Measurements from ENCODE around the gene TTC23.
A peak's percentile ranks its signal among the peaks of the same experiment; 100 is the strongest.

The TTC23 gene, protein sequence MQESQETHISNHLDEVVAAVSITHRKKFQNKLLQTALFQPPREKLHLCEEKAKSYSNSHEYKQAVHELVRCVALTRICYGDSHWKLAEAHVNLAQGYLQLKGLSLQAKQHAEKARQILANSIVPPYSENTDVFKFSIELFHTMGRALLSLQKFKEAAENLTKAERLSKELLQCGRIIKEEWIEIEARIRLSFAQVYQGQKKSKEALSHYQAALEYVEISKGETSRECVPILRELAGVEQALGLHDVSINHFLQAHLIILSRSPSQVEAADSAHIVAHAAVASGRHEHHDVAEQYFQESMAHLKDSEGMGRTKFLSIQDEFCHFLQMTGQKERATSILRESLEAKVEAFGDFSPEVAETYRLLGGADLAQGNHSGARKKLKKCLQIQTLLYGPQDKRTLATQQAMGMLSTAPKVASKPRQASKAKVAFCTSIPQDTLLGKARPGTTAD

DNA sequence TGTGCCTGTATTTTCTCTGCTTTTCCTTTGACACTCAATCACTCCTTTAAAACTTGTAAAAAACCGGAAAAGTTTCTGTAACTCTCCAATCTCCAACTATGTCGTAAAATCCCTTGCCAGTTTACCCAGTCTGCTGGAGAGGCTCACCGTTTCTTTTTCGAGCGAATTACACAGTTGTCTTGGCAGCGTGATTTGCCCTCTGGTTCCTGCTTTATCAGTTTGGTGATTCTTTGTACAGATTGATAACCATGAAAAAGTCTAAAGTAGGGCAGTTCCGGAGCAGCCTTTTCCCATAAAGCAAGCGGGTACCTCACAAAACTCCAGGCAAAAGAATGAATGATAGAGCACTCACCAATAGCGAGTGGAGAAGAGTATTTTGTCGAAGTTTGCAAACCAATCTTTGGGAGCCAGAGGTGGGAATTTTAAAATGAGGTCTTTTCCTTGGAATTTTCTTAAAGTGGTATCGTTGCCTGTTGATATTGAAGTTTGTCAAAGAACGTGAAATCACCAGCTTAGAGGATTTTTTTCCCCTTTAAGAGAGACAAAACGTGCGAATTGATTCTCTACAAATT, at the start of gene TTC23:
Gene TTC23, minus strand, starts transcription at position 312 of the 572 bp plus-strand sequence. CDS start 20,869 bp downstream, outside the sequence.
- DNase-seq = no peak

DNA sequence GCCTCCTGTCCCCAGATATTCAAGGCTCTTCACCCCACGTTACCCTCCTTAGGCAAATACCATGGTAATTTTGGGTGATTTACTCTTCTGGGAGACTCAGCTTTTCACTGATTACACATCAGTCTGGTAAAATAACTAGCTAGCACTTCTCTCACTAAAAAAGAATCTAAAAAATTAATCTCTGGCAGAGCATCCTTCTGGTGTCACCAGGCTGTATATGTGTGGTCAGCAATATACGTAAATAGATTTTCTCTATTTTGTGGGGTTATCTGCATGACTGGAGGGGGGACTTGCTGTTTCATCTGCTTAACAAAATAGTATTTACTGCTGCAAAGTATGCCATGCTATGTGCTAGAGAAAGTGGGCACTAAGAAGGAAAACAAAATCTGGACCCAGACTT, 47.0 kb upstream of the TTC23 start:
- no peak for DNase-seq

DNA sequence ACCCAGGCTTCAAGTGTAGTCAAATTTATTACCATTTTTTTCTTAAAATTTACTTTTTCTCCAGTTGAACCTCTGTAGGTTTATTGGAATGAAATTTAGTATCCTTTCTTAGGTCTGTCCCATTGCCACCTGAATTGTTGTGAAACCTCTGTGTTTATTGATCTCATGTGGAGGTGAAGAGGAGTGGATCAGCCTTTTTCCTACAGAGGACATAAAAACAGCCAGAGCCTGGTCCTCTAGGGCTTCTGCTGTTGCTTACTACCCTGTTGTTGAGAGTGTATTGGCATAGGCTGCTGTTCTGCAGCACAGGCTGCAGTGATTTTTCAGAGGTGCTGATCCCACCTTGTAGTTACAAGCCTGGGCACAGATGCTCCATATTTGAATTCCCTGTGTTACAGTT, 46.5 kb upstream of the TTC23 start:
- DNase-seq = no peak

DNA sequence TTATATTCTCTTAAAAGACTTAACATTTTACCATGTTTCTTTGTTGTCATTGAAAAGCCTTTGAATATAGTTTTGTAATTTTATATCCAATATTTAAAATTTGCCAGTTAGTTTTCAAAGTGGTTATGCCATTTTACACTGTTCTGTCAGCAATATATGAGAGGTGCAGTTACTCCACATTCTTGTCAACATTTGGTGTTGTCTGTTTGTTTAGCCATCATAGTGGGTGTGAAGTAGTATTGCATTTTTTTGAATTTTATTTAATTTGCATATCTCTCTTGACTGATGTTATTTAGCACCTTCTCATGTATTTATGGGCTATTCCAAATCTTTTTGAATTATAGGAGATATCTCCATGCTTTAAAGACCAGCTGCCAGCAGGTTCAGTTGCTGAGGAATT, 42.3 kb upstream of the TTC23 start:
- DNase-seq = no peak

DNA sequence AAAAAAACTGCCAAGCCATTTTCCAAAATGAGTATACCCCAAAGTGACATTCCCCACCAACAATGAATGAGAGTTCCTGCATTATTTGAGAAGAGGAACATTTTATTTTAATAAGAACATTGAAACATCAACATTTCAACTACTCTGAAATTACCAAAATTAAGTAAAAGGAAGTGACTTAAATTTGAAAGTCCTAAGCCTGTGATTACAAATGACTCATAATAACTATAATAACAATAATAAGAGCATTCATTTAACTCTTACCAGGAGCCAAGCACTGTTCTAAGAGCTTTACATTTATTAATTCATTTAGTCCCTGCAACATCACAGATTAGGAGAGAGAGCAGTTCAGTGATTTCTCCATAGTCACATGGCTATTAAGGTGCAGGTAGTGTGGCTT, 34.3 kb upstream of the TTC23 start:
- no peak for DNase-seq

DNA sequence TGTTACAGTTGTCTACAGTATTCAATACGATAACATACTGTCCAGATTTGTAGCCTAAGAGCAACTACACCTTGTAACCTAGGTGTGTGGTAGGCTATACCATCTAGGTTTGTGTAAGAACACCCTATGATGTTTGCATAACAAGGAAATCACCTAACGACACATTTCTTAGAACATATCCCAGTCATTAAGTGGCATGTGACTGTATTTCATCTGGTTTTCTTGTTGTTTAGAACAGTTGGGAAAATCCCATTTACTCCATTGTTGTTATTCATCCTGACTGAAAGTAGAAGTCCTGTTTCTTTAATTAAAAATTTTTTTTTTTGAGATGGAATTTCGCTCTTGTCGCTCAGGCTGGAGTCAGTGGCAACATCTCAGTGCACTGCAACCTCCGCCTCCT, 33.2 kb upstream of the TTC23 start:
- no peak for DNase-seq

DNA sequence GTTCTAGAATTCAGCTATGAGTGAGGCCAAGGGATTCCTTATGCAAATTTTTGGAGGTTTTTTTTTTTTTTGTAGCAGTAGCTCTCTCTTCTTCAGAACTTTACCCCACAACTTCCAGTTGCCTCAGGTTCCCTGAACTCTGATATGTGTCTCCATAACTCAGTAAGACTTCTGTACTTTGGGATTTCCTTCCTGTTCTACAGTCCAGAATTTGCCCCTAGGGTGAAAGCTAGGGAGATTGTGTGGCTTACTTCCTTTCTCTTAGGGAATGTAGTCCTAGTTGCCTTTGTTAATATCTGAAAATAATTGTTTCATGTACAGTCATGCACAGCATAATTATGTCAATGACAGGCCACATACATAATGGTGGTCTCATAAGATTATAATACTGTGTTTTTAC, 32.7 kb upstream of the TTC23 start:
- DNase-seq = no peak

DNA sequence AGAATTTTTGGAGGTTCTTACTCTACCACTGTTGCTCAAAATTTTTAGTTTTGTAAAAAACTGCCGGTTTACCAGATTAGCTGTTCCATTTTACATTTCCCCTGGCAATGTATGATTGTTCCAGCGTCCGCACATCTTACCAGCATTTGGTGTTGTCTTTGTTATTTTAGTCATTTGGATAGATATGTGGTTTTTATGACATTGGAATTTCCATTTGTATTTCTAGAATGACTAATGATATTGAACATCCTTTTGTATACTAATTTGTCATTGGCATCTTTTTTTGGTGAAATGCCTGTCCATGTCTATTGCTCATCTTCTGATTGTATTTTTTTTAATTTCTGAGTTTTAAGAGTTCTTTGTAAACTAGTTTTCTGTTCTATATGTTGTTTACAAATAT, 30.4 kb upstream of the TTC23 start:
- DNase-seq = no peak

DNA sequence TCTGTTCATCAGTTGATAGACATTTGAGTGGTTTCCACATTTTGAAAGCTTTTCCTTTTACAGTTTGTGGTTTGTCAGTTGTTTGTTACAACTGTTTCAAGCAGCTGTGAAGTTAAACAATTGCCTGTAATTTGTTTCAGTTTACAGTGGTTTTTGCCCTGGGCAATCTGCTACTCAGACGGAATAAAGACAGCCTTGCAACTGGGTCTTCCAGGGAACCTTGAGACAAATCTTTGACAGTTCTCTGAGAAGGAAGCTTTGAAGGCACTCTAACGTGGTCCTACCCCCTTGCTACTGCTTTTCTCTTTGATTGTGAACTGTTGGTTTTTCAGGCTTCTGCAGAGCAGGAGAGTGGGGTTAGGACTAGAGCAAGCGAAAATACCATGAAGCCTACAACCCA, 29.9 kb upstream of the TTC23 start:
- DNase-seq = no peak

DNA sequence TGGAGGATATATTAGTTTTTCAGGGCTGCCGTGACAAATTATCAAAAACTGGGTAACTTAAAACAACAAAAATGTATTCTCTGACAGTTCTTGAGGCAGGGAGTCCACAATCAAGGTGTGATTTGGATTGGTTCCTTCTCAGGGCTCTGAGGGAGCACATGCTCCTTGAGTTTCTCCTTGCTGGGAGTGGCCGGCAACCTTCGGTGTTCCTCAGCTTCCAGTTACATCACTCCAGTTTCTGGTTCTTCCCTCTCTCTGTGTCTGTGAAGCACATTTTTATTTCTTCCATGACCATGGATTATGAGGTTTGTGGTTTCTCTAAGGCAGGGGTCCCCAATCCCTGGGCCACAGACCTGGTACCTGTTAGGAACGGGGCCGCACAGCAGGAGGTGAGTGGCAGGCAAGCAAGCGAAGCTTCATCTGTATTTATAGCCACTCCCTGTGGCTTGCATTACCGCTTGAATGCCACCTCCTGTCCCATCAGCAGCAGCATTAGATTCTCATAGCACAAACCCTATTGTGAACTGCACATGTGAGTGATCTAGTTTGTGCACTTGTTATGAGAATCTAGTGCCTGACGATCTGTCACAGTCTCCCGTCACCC, 26.2 kb upstream of the TTC23 start:
- no peak for DNase-seq

DNA sequence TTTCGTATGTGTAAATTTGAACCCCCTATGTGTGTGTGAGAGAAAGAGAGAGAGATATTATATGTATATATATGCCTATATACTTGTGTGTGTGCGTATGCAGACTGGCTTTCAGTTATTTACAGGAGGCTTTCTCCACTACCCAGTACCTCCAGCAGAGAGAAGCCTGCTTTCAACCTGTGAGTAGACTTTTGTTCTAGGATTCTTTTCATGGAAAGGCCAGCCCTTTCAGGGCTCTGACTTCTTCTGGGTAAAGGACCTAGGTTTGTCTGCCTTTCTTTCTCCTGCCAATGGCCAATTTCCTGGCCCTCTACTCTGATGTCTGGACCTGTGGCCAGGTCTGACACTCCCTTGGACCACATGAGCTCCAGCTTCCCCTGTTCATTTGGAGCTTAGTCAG, 25.7 kb upstream of the TTC23 start:
- no peak for DNase-seq

DNA sequence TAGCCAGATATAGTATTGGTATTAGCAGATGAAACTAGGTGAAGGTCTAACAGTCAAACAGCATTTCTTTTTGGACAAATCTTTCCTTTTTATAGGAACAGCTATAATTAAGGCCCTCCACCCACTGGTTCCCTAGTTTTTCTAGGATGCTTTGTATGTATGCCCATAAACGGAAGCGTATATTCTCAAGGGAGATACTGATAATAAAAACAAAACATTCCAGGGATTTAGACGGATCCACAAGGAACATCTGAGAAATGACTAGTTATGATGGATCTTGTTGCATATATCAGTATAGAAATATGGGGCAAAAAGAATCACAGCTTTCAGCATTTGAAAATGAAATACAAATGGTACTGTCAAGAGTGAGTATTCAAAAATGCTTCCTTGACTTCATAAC, 24.4 kb upstream of the TTC23 start:
- no peak for DNase-seq

DNA sequence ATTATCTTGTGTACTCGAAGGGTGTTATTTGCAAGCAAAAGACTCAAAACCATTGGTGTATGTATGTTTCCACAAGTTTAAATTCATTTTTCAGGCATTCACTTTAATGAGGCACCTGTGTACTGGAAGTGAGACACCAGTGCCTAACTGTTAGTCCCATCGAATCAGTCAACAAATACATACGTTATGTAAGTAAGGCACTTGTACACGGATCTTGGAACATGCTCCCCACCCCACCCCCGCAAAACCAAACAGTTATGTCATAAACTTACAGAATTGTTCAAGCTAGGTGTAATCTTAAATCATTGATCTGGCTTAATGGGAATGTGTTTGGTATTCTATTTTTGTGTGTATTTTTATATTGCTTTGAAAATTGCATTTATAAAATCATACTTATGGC, 19.1 kb upstream of the TTC23 start:
- no peak for DNase-seq

DNA sequence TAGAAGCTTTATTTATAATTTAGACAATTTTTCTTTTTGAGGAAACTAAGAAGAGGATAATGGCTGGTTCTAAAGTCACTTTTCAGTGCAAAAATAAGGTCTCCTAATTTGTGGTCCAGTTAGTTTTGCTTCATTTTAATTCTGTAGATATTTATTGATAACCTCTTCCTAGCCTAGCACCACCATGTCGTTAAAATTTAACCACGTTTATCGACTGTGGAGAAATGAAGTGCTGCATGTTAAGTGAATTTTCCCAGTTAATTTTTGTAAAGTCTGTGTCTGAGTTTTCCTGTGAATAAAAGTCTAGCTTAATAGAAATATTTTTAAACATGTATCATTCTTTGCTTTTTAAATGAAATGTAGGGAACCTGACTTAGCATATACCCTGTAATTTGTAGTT, 18.6 kb upstream of the TTC23 start:
- no peak for DNase-seq

DNA sequence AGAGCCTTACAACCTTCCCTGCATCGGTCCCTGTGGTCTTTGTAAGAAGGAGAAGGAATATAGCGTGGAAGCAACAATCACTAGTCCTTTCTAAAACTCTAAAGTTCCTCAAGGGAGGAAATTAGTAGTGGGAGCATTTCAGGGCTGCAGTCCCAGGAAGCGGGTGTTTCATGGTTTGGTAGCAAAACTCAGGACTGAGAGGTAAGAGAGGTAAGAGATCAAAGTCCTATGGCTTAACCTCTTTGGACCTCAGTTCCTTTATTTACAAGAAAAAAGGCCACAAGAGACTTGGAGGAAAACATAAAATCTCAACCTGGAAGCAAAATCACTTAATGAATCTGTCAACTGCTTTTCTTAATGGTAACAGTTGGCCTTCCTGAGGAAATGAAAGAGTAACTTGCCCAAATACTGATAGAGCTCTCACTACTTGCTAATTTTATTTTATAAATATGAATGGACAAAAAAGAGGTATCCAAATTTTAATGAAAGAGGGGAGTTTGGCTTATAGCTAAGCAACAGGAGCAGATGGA, 16.2 kb upstream of the TTC23 start:
- no peak for DNase-seq

DNA sequence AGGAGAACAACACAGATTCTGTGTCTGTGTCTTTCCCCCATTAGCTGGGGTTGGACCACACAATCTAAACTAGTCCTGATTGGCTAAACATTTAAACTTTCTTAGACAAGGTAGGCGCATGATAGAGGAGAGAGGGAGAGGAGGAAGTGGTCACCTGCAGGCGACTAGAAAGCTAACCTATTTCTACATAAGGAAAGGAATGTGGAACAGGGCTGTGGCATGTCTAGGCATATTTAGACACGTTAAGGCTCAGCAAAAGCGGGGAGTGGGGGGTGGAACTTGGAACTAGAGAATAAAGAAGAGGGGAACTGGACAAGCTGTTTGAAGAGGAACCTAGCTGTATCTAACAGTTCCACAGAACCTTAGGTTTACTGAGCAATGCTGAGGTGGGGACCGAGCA, 14.7 kb upstream of the TTC23 start:
- no peak for DNase-seq

DNA sequence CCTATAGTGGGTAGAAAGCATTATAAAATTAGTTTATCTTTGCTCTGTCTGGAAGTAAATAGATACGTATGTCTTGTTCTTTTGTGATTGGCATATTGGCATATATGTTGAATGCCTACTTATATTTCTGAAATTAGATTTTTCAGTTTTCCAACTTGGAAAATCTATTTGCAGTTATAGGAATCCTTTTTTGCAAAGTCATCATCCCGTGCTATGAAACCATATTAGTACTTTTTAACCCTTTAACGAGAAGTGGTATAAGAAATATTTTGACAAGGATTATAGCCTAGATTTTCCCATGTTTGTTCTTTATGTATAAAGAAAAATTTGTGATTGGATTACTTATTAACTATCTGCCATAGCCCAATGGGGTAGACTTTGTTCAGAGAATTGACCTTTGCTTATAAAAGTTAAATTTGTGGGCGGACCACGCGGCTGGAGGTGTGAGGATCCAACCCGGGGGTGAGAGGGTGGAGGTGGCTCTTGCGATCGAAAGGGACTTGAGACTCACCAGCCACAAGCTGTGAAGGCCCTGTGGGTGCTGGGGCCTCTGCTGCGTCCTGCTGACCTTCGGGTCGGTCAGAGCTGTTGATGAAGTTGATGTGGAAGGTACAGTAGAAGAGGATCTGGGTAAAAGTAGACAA, 7.8 kb upstream of the TTC23 start:
- no peak for DNase-seq

DNA sequence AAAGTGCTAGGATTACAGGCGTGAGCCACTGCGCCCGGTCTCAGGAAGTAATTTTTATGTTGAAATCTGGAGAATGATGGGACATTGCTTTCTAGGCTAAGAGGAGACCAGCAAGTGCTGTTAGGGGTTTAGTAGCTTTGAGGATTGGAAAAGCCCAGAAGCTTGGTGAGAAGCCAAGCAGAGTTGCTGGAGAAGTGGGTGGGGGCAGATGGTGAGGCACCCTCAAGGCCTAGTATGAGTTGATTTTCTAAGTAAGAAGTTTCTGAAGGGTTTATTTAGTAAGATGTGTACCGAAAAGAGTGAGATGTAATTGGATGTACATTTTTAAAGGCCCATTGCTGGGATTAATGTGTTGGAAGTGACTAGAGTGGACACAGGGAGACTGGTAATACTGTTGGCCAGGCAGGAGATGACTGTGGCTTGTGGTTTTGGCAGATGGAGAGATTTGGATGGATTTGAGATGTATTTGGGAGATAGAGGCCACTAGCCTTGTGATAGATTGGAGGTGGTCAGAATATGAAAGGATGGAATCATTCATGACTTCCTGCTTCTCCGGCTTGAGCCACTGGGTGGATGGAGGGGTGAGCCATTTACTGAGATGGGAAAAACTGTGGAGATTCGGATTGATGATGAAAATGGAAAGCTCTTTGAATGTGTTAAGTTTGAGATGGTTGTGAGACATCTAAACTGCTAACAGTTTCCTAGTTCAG, 4.2 kb upstream of the TTC23 start:
- DNase-seq = no peak

DNA sequence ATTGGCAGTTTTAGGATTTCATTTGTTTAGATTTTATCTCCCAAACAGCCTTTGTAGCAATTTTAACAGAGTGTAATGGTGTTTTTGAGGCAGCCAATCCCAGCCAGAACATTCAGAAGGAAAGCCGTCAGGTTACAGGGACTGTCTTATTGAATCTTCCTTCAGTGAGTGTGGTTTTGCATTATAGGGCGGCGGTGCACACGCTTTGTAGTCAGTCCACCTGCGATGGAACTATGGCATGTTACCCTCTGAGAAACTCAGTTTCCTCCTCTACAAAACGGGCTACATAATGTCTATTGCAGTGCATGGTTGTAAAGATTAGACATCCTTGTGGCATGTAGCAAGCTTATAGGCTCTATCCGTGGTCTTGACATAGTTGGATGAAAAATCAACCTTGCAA, 2.9 kb upstream of the TTC23 start:
- no peak for DNase-seq

DNA sequence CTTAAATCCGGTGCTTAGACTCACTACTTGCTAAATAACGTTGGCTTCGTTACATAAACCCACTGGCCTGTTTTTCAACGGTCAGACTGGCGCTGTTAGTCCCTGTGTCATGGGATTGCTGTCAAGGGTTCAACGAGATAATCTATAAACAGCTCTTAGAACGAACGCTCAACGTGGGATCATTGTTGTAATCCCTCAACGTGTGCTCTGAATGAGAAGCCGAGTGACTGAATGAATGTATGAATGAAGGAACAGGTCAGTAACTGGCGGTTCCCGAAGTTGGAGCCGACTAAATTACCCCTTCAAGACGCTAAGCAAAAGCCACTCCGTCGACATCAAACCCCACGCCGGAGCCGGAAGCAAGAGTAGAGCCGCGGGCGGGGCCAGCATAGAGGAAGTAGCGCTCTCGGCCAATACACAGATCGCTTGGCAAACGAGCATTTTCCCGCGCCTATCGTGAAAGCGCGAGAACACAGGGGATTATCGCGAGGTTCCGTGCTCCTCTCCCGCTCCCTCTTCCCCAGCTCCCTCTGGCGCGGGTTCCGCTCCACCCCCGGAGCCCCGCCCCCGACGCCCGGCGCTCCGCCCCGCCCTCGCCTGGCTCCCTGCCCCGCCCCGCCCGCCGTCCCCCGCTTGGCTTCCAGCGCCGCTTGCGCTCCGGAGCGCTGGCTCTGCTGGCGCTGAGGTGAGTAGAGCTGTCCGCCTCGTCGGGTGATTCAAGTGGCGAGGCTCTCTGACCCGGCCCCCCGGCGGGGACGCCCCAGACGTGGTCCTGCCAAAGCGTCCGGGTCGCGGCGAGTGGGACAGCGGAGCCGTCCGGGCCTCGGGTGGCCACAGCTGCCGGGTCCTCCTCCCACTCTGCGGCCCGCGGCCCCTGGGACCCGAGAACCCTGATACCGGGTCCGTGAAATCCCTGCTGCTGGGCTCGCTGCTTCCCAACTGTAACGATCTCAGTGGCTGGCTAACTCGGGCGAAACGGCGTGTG, 1.8 kb upstream of the TTC23 start, which contains the start of gene LRRC28:
Gene LRRC28, plus strand, starts transcription at position 625 of the 985 bp plus-strand sequence. CDS start 4,477 bp downstream, outside the sequence.
- peak; percentile 92 for DNase-seq

DNA sequence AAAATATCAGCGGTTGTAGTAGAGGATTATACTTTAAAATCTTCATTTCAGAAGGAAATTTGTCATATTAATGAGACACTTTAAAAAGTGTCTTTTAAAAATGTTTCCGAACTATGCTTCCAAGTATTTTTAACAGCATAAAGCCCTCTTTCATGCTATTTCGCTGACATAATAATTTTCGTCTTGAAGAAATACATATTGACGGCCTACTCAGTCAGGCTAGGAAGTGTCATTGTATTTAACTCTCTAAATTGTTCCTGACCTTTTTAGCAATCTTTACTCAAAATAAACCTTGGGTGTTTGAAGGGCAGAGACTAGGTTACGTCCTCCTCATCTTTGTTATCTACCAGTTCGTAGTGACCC, 1.1 kb upstream of the TTC23 start:
- no peak for DNase-seq

DNA sequence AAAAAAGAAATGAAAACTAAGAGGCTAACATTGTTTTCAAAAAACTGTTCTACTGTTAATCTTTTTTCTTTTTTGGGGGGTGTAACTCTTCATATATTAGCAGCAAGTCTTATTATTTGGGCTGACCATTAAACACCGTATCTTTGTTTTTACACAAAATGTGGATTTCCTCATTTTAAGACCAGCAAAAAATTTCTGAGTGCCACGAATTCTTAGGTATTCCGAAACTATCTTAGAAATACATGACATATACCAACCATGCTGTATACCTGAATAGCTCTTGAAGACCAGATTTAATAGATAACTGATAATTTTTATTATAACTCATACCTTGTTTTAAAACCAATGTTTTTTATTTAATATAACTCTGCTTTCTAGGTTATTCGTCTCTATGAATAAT, 620 bp upstream of the TTC23 start:
- no peak for DNase-seq
